Dedifferentiated amniotic fluid mesenchymal stem cell (primary cell): ENCODE results near the gene MDGA2.
"Not testable (repeated sequence)": the region's sequence is repeated elsewhere in the genome, so short reads cannot be mapped to it uniquely, and the experiment has no call there.

Experiments used
- DNase-seq: peaks from one replicate; pipeline ENCODE4 v3.0.0-alpha.2; 2016; ENCODE audit errors: extremely low spot score

Gene MDGA2

GRCh38 chr14:47675466-47676314 is at the start of gene MDGA2:
MDGA2 (minus strand) TSS chr14:47675605.
- DNase-seq, result no peak

DNA sequence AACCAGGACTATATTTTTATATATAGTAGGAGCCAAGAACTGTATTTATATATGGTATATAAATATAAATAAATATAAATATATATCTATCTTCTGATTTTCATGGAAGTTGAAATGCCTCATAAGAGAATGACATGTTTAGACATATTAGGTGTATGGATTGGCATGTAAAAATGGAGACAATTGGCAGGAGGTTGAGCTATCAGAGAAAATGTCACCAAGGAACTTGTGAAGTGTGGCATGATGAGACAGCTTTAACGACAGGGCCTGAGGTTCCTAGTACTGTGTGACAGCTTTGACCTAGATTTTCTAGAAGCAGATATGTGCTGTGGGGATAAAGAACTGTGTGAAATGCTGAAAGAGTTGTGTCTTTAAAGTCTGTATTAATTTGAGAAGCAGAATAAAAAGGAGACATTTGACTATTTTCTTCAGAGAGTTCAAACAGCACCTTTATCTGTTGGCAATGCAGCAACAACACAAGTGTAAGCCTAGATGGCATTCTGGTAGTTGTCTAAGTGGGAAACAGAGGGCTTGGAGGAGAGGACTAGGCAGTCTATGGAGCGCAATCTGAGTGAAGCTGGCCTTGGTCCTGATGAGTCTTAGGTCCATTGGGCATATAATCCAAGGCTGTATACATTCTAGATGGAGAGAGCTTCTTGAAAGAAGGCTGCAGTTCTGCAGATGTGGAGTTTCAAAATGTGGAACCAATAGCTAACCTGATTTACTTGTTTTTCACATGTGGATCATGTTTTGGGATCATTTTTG is 47.7 kb upstream of the MDGA2 start:
- no peak for DNase-seq

GRCh38 chr14:47720281-47720680 is 44.9 kb upstream of the MDGA2 start:
- DNase-seq, result no peak

- DNase-seq, result no peak
These were observed 39.9 kb upstream of the MDGA2 start for GRCh38 chr14:47715330-47715729.

DNA sequence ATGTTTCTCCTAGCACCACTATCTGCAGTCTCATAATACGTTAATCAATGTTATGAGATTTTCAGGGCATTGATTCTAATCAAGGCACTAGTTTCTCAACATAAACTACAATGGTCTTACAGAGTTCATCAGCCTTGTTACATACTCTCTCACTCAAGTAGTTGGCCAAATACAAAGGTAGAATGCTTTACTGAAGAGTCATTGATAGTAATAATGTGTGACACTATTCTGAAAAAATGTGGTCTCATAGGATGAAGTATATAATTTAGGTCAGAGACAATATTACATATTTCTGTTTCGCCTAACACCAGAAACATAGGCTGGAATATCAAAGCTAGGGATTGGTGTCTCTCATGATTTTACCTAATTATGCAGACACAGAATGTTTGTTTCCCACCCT is 35.2 kb upstream of the MDGA2 start:
- DNase-seq, result no peak

DNA sequence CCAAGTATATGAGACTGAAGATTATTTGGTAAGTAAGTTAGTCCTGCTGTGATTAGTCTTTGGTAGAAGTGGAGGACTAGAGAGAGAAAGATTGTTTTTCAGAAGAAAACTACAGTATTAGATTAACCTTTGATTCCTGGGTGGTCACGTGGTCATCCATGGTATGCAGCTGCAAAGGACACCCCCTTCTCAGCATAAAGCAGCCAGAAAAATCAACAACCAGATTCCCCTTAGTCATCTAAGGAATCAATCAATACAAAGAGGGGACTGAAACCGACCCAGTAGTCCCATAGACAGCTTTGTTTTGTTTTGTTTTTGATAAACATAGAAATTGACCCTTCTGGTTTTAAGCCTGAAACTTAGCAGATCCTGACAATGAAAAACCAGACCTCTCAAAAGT is 30.3 kb upstream of the MDGA2 start:
- DNase-seq, result no peak

DNA sequence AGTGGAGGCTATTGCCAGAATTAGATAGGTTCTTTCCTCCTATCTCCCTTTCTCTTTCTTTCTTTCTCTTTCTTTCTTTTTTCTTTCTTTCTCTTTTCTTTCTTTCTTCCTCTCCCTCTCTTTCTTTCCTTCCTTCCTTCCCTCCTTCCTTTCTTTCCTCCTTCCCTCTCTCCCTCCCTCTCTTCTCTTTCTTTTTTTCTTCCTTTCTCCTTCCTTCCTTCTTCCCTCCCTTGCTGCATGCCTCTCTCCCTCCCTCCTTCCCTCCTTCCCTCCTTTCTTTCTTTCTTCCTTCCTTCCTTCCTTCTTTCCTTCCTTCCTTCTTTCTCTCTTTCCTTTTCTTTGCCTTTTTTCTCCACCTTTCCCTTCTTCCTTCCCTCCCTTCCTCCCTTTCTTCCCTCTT is 16.4 kb upstream of the MDGA2 start:
- no peak for DNase-seq

- DNase-seq, result no peak
These were observed 3.6 kb upstream of the MDGA2 start for GRCh38 chr14:47678993-47679392.

- no peak for DNase-seq
These were observed 2.8 kb upstream of the MDGA2 start for GRCh38 chr14:47678157-47678556.

DNA sequence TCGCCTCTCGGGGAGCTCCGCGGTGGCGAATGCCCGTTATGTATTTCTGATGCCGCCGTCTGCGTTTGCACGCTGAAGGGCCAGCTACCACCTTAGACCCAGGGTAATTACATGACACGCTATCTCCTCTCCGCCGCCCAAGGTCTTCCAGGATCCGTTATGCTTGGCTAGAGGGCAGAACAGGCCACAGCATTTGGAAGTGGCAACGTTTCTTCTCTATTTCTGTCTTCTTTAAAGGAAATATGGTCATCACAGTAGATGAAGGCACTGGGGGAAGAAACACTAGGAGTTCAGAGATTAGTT is 861 bp upstream of the MDGA2 start:
- no peak for DNase-seq

GRCh38 chr14:47674543-47675465 is 601 bp downstream of the MDGA2 start:
- DNase-seq, result no peak

DNA sequence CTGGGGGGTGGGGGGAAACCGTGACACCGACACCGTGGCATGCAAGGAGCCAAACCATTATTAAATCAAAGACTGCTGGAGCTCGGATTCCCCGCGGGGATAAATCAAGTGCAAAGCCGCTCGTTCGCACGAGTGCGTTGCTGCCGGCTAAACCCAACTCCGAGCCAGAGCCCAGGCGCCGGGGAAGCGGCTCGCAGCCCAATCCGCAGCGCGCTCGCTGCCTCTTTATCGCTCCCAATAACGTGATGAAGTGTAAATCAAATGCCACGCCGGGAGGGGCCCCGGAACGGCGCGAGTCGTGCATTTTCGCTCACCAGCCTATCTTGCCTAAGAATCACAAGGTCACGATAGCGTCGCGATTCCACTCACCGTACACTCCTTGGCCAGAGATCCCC is 1.3 kb downstream of the MDGA2 start:
- no peak for DNase-seq

DNA sequence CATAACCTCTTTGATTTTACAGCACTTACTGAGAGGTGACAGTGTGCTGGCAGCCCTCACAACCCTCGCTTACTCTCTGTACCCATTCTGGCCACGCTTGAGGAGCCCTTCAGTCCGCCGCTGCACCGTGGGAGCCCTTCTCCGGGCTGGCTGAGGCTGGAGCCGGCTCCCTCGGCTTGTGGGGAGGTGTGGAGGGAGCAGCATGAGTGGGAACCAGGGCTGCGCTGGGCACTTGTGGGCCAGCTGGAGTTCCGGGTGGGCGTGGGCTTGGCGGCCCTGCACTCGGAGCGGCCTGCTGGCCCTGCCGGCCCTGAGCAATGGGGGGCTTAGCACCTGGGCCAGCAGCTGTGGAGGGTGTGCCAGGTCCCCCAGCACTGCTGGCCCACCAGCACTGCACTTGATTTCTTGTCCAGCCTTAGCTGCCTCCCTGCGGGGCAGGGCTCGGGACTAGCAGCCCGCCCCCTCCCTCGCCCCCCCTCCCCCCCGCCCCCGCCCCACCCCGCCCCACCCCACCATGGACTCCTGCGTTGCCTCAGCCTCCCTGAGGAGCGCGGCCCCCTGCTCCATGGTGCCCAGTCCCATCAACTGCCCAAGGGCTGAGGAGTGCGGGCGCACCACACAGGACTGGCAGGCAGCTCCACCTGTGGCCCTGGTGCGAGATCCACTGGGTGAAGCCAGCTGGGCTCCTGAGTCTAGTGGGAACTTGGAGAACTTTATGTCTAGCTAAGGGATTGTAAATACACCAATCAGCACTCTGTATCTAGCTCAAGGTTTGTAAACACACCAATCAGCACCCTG is 9.9 kb downstream of the MDGA2 start:
- no peak for DNase-seq

DNA sequence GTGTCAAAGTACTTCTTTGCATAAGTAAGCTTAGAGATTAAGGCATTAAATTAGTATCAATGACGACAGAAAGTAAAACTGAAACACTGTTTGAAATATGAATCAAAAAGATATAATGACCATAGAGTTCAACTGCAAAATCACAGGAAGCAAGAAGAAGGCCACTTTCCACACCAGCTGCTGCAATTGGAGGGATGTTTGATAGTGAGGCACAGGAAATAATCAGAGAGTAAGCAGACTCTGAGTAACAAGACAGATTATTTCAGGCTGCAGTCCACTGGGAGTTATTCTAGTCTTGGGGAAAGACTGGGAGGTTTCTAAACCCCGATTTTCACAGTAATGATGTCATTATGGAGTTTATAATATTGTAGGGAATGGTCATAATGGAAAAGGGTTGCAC is 12.9 kb downstream of the MDGA2 start:
- no peak for DNase-seq

- DNase-seq, result no peak
These were observed 15.2 kb downstream of the MDGA2 start for GRCh38 chr14:47660158-47660557.

DNA sequence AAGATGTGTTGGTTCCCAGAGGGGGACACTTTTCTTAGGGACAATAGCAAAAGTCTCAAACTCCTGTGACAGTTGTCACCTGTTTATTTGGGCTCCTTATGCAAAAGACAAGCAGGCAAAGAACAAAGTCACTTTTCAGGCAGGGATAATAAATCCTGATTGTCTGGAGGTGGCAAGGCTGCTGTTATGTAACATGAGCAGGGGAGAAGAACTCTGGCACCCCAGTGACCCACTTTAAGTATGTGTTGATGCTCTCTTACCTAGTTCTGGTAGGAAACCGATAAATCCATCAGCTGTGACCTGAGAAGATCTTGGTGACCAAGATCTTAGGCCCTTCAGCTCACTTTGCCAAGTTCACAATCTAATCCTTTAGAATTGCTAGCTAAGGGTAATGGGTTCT is 17.4 kb downstream of the MDGA2 start:
- no peak for DNase-seq

GRCh38 chr14:47657143-47657542 is 18.3 kb downstream of the MDGA2 start:
- DNase-seq, result no peak

DNA sequence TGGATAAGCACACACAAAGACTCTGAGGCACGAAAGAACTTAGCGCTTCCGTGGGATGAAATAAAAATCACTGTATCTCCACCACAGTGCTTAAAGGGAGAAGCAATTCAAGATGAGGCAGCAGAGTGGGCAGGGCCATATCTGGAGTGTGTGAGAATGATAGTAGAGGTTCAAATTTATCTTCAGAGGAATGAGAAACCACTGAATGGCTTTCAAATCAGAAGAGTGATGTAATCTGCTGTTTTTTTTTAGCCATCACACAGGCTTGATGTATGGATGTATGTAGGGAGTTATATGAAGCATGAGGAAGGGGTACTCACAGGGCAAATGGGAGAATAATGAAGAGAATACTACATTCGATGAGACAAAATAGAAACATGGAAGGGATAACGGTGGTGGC is 24.1 kb downstream of the MDGA2 start:
- DNase-seq, result no peak

DNA sequence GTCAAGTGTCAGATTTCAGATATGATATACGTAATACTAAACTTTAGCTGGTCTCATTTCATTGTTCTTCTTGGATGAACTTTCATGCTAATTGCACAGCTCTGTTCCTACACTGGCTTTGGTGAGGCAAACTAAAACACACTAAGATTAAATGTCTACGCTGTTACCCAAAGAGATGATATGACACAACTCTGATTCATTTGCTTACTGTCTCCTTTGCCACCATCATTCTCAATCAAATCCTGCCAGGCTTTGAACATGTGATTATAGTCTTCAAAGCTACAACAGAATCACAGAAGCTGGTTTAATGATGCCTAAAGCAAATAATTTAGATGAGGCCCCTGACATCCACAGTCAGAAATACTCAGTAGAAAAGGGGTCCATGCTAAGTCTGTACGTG is 37.7 kb downstream of the MDGA2 start:
- DNase-seq, result no peak

- no peak for DNase-seq
These were observed 49.0 kb downstream of the MDGA2 start for GRCh38 chr14:47626151-47627035.

DNA sequence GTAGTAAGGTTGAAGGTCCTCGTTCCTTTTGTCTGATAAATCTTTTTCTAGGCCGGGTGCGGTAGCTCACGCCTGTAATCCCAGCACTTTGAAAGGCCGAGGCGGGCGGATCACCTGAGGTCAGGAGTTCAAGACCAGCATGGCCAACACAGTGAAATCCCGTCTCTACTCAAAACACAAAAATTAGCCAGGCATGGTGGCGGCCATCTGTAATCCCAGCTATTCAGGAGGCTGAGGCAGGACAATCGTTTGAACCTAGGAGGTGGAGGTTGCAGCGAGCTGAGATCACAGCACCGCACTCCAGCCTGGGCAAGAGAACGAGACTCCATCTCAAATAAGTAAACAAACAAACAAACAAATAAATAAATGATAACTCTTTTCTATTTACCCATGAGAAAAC is 51.3 kb downstream of the MDGA2 start:
- DNase-seq, result not testable (repeated sequence)
